Measurements from ENCODE around the gene TBC1D4. TPM values are rescaled to one million over a fixed set of nuclear protein-coding genes. Genes with fewer than 3 reads are reported as not detected.
A peak's percentile ranks its signal among the peaks of the same experiment; 100 is the strongest.

Gene TBC1D4
- polyA plus RNA-seq, 1 experiment: 8.0 TPM

- POLR2A ChIA-PET: no interaction called here
- no peak overlapping the region for H3K4me3 ChIP-seq (ENCODE audit: low read depth, low read length)
- TF ChIP-seq CTCF (IDR thresholded peaks at IDR 0.05; ENCODE audit: low read depth, low read length): no peak
- CTCF ChIA-PET: interaction anchor here (0.7 to 5.8 kb wide), 37 partner anchors 9 to 1103 kb away, joined by 3 to 30 read pairs (median 4); partner anchors contain the start of genes COMMD6 and TBC1D4
- H3K9me3 ChIP-seq (ENCODE audit: control insufficient read depth, insufficient read depth, low read length): no peaks in the 10 kb centered on the region
- H3K27ac ChIP-seq (ENCODE audit: low read depth, low read length): no peak overlapping the region
- no peaks in the 10 kb centered on the region for H3K27me3 ChIP-seq (ENCODE audit: control insufficient read depth, insufficient read depth, low read length)
- no peak for DNase-seq (ENCODE audit: low read depth, low spot score)
Measured at GRCh38 chr13:75372923-75373841, 108.8 kb downstream of the TBC1D4 start.

- POLR2A ChIA-PET: no interaction called here
- H3K4me3 ChIP-seq (ENCODE audit: low read depth, low read length): no peak overlapping the region
Measured at GRCh38 chr13:75372517-75372916, 109.5 kb downstream of the TBC1D4 start.

GRCh38 chr13:75371203-75371602 lies 110.8 kb downstream of the TBC1D4 start:
- no peak overlapping the region for H3K4me3 ChIP-seq (ENCODE audit: low read depth, low read length)
- DNase-seq (ENCODE audit: low read depth, low spot score): no peak
- no peaks in the 10 kb centered on the region for H3K9me3 ChIP-seq (ENCODE audit: control insufficient read depth, insufficient read depth, low read length)
- no peak for TF ChIP-seq CTCF (IDR thresholded peaks at IDR 0.05; ENCODE audit: low read depth, low read length)
- POLR2A ChIA-PET: no interaction called here
- H3K27ac ChIP-seq (ENCODE audit: low read depth, low read length): no peak overlapping the region
- CTCF ChIA-PET: interaction anchor here (0.6 to 5.8 kb wide), 15 partner anchors 12 to 305 kb away, joined by 3 to 30 read pairs (median 5); partner anchors contain the start of genes COMMD6 and TBC1D4
- no peaks in the 10 kb centered on the region for H3K27me3 ChIP-seq (ENCODE audit: control insufficient read depth, insufficient read depth, low read length)

More at GRCh38 chr13:75372517-75372916, 109.5 kb downstream of the TBC1D4 start:
- peak; percentile 74 for TF ChIP-seq CTCF (IDR thresholded peaks at IDR 0.05; ENCODE audit: low read depth, low read length)
- no peaks in the 10 kb centered on the region for H3K27me3 ChIP-seq (ENCODE audit: control insufficient read depth, insufficient read depth, low read length)
- no peak overlapping the region for H3K27ac ChIP-seq (ENCODE audit: low read depth, low read length)
- no peaks in the 10 kb centered on the region for H3K9me3 ChIP-seq (ENCODE audit: control insufficient read depth, insufficient read depth, low read length)
- no peak for DNase-seq (ENCODE audit: low read depth, low spot score)
- CTCF ChIA-PET: interaction anchor here (0.7 to 5.8 kb wide), 39 partner anchors 8 to 1104 kb away, joined by 3 to 30 read pairs (median 4); partner anchors contain the start of genes COMMD6 and TBC1D4

GRCh38 chr13:75370774-75371173 lies 111.2 kb downstream of the TBC1D4 start:
- no peaks in the 10 kb centered on the region for H3K9me3 ChIP-seq (ENCODE audit: control insufficient read depth, insufficient read depth, low read length)
- ChIA-PET POLR2A (interaction anchor here (0.6 kb wide), 1 partner anchor 169 kb away, joined by 3 read pairs; no protein-coding TSS in a partner anchor), CTCF (interaction anchor here (0.7 to 5.8 kb wide), 7 partner anchors 12 to 305 kb away, joined by 3 to 30 read pairs (median 5); partner anchors contain the start of genes COMMD6 and TBC1D4)
- H3K4me3 ChIP-seq (ENCODE audit: low read depth, low read length): no peak overlapping the region
- no peak for TF ChIP-seq CTCF (IDR thresholded peaks at IDR 0.05; ENCODE audit: low read depth, low read length)
- no peak overlapping the region for H3K27ac ChIP-seq (ENCODE audit: low read depth, low read length)
- no peaks in the 10 kb centered on the region for H3K27me3 ChIP-seq (ENCODE audit: control insufficient read depth, insufficient read depth, low read length)
- DNase-seq (ENCODE audit: low read depth, low spot score): no peak

GRCh38 chr13:75369981-75370380 lies 112.0 kb downstream of the TBC1D4 start:
- TF ChIP-seq CTCF (IDR thresholded peaks at IDR 0.05; ENCODE audit: low read depth, low read length): no peak
- CTCF ChIA-PET: interaction anchor here (1.8 to 5.8 kb wide), 2 partner anchors 32 to 112 kb away, joined by 5 to 30 read pairs; partner anchors contain the start of gene TBC1D4
- no peak for DNase-seq (ENCODE audit: low read depth, low spot score)
- Histone ChIP-seq H3K27ac (ENCODE audit: low read depth, low read length) (no peak overlapping the region), H3K4me3 (ENCODE audit: low read depth, low read length) (no peak overlapping the region), H3K27me3 (ENCODE audit: control insufficient read depth, insufficient read depth, low read length) (no peaks in the 10 kb centered on the region), H3K9me3 (ENCODE audit: control insufficient read depth, insufficient read depth, low read length) (no peaks in the 10 kb centered on the region)
- POLR2A ChIA-PET: interaction anchor here (0.6 kb wide), 1 partner anchor 169 kb away, joined by 3 read pairs; no protein-coding TSS in a partner anchor
